Right lobe of liver (tissue), 4 donors: Measurements from ENCODE around the gene ADGRG4.
"Not testable (repeated sequence)": the region's sequence is repeated elsewhere in the genome, so short reads cannot be mapped to it uniquely, and the experiment has no call there.

ENCODE experiments used
- CTCF ChIP-seq, 4 donors: fragments of 200-600 bp in 3 of 4; fragments of 450-650 bp in 1 of 4; IDR thresholded peaks; one replicate each; pipeline versions ENCODE4 v1.5.1 to v1.8.0; 2016 to 2022; ENCODE audit warnings: antibody characterized with exemption in 4 of 4, mild to moderate bottlenecking in 2 of 4
- POLR2A ChIP-seq: fragments of 450-650 bp; IDR thresholded peaks from one replicate; pipeline ENCODE4 v1.6.1; 2017; ENCODE audit warnings: antibody characterized with exemption, mild to moderate bottlenecking
- donor health status: DM: no; HTN: no; CAD: no.
- donor health status: DM: no; HTN: no; CAD: no.
- donor health status: DM: no; HTN: yes; CAD: no.

- not testable (repeated sequence) for TF ChIP-seq CTCF (IDR thresholded peaks at IDR 0.05); POLR2A
Observed at GRCh38 chrX:136445674-136446073, 144.9 kb downstream of the ADGRG4 start.
